ENCODE data around the gene B4GALT3.

DNA sequence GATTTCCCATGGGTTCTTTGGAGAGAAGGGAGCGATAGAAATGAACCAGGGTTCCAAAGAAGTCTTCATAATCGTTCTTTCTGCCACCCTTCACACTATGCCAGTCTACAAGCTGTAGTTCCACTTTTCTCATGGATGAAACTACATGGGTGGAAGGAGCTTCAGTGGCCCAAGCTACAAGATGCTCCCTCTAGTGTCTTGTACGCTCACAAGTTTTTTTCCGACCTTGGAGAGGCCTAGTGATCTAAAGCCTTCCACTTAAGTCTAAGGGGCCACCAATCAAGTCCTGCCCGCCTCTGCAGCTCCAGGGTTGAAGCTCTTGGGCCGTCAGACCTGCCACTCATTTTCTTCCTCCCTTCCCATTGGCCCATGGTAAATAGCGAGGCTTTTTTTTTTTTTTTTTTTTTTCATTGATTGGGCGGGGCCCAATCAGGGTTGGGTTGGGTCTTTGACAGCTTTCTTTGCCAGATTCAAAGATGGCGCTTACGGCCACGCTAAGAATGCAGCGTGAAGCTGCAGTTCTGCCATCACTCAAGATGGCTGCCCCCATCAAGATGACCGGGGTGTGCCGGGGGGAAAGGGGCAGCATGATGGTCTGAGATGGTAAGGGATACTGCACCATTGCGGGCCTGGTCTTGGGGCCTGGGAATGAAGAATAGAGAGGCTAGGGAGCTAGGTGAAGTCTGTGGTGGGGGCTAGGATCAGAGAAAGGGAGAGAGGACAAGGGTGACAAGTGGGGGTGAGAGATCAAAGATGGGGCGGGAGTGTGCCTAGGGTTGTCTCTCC, 48.4 kb upstream of the B4GALT3 start, which contains the start of gene TOMM40L:
- TF ChIP-seq, protein P1, sequence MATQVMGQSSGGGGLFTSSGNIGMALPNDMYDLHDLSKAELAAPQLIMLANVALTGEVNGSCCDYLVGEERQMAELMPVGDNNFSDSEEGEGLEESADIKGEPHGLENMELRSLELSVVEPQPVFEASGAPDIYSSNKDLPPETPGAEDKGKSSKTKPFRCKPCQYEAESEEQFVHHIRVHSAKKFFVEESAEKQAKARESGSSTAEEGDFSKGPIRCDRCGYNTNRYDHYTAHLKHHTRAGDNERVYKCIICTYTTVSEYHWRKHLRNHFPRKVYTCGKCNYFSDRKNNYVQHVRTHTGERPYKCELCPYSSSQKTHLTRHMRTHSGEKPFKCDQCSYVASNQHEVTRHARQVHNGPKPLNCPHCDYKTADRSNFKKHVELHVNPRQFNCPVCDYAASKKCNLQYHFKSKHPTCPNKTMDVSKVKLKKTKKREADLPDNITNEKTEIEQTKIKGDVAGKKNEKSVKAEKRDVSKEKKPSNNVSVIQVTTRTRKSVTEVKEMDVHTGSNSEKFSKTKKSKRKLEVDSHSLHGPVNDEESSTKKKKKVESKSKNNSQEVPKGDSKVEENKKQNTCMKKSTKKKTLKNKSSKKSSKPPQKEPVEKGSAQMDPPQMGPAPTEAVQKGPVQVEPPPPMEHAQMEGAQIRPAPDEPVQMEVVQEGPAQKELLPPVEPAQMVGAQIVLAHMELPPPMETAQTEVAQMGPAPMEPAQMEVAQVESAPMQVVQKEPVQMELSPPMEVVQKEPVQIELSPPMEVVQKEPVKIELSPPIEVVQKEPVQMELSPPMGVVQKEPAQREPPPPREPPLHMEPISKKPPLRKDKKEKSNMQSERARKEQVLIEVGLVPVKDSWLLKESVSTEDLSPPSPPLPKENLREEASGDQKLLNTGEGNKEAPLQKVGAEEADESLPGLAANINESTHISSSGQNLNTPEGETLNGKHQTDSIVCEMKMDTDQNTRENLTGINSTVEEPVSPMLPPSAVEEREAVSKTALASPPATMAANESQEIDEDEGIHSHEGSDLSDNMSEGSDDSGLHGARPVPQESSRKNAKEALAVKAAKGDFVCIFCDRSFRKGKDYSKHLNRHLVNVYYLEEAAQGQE (IDR thresholded peaks at IDR 0.05; ENCODE audit: insufficient replicate concordance, low read depth), result peak; percentile 48
- TF ChIP-seq, protein P2, sequence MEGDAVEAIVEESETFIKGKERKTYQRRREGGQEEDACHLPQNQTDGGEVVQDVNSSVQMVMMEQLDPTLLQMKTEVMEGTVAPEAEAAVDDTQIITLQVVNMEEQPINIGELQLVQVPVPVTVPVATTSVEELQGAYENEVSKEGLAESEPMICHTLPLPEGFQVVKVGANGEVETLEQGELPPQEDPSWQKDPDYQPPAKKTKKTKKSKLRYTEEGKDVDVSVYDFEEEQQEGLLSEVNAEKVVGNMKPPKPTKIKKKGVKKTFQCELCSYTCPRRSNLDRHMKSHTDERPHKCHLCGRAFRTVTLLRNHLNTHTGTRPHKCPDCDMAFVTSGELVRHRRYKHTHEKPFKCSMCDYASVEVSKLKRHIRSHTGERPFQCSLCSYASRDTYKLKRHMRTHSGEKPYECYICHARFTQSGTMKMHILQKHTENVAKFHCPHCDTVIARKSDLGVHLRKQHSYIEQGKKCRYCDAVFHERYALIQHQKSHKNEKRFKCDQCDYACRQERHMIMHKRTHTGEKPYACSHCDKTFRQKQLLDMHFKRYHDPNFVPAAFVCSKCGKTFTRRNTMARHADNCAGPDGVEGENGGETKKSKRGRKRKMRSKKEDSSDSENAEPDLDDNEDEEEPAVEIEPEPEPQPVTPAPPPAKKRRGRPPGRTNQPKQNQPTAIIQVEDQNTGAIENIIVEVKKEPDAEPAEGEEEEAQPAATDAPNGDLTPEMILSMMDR (IDR thresholded peaks at IDR 0.05; ENCODE audit: insufficient read depth, low read length), result peak; percentile 69
- TF ChIP-seq POLR2AphosphoS5 (IDR thresholded peaks at IDR 0.05; ENCODE audit: low read depth), result peak; percentile 72
- TF ChIP-seq GABPA (IDR thresholded peaks at IDR 0.05; ENCODE audit: low read depth), result no peak
- TF ChIP-seq SPI1 (IDR thresholded peaks at IDR 0.05; ENCODE audit: borderline replicate concordance, low read depth), result peak; percentile 30; the same call in 1 of the 2 replicates

Data from HL-60 (cell line).